Measurements from ENCODE around the gene CTNND2. TPM values are rescaled to one million over a fixed set of nuclear protein-coding genes. Genes with fewer than 3 reads are reported as not detected.

CTNND2 gene
- total RNA-seq, 2 experiments from 2014 or later, result not detected

DNA sequence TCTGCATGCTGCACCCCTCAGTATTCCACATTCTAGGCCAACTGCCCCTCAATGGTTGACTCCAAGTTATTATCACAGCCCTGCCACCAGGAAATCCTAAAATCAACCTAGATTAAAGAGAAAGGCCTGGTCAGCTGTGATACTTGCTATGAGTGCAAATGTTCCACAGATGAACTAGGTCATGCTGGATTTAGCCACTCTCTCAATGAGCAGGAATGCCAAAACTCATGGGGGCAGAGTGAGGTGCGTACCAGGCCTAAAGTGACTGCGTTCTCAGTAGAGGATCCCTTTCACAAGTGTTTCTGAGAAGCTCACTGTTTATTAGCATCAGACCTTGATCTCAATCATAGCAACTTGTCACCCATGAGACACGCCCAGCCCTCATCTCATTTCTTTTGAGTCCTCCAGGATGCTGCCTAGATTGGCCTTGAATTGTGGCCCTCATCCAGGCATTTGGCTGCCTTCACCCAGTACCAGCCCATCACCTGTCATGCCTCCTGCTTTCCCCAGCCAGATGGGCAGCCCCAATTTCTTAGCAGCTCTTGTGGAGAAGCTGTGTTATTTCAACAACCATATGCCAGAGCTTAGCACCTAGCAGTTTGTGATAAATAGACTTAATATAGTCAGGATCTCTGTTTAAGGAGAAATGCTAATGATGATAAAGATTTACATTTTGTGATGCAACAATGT, 383.9 kb downstream of the CTNND2 start:
- no peak for DNase-seq
- CTCF ChIA-PET, result no interaction called here
- Mint-ChIP-seq H3K9me3 (ENCODE audit: low read depth) (peaks cover 2% of the 10 kb centered on the region), H3K4me3 (no peak overlapping the region), H3K27me3 (no peaks in the 10 kb centered on the region), H3K36me3 (no peaks in the 10 kb centered on the region), H3K27ac (no peak overlapping the region), H3K4me1 (no peaks in the 10 kb centered on the region)
- no peak for ATAC-seq

DNA sequence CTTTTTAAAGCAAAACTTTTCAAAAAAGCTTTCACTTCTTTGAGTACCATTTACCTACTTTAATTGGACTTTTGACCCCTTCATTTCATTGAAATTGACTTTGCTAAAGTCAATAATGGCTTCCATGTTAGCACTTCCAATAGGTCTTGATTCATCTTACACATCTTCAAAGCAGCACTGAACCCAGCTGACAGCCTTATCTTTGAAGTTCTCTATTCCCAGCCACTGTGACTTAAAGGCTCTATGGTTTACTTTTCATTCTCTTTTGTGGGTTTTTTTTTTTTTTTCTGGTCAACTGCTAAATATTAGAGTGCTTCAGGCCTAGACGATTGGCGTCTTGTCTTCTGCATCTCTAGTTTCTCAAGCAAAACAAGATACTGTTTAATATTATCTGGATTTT, 385.0 kb downstream of the CTNND2 start:
- Mint-ChIP-seq H3K27ac (no peak overlapping the region), H3K9me3 (ENCODE audit: low read depth) (peaks cover 2% of the 10 kb centered on the region), H3K4me1 (no peaks in the 10 kb centered on the region), H3K36me3 (no peaks in the 10 kb centered on the region), H3K4me3 (no peak overlapping the region), H3K27me3 (no peaks in the 10 kb centered on the region)
- ATAC-seq (no peak), DNase-seq (no peak)
- CTCF ChIA-PET, result no interaction called here

DNA sequence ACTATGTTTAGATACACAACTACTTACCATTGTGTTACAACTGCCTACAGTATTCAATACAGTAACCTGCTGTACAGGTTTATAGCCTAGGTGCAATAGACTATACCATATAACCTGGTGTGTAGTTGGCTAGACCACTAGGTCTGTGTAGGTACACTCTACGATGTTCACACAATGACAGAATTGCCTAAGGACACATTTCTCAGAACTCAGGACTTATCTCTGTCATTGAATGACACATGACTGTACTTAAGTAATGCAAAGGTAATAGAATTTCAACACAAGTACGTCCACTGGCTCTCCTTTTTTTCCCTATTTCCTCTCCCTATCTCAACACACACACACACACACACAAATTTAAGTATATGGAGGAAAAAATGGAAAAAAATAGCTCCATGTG, 385.6 kb downstream of the CTNND2 start:
- Mint-ChIP-seq H3K4me1 (no peaks in the 10 kb centered on the region), H3K4me3 (no peak overlapping the region), H3K27me3 (no peaks in the 10 kb centered on the region), H3K9me3 (ENCODE audit: low read depth) (peaks cover 2% of the 10 kb centered on the region), H3K36me3 (no peaks in the 10 kb centered on the region), H3K27ac (no peak overlapping the region)
- ATAC-seq (no peak), DNase-seq (no peak)
- CTCF ChIA-PET, result no interaction called here

DNA sequence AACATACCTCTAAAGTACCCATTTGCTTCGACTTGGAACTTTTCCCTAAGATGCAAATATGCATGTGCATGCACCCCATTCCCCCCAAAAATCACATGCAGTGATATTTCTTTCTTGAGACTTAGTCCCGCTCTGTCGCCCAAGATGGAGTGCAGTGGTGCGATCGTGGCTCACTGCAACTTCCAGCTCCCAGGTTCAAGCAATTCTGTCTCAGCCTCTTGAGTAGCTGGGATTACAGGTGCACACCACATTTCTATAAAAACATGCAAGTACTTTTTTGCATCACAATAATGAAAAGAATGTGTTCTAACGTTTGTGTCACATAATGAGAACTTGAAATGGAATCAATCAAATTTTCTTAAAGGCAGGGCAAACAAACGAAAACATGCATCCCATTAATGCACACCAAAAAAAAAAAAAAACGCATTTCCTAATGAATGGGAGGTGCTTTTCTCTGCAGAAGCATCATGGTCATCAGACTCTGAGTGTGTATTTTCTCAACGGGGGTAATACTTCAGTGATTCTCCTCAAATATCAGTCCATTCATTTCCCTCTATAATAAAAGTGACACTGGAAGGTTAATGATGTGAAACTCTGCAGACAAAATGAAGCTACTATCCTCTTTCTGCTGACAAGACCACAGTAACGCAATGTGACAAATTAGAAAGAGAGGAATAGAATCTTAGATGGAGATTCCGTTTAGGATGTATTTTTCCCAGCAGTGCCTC, 389.4 kb downstream of the CTNND2 start:
- Mint-ChIP-seq H3K27me3 (no peaks in the 10 kb centered on the region), H3K4me1 (no peaks in the 10 kb centered on the region), H3K27ac (no peak overlapping the region), H3K4me3 (no peak overlapping the region), H3K36me3 (no peaks in the 10 kb centered on the region), H3K9me3 (ENCODE audit: low read depth) (no peaks in the 10 kb centered on the region)
- no peak for DNase-seq
- ATAC-seq, result no peak
- CTCF ChIA-PET, result no interaction called here

DNA sequence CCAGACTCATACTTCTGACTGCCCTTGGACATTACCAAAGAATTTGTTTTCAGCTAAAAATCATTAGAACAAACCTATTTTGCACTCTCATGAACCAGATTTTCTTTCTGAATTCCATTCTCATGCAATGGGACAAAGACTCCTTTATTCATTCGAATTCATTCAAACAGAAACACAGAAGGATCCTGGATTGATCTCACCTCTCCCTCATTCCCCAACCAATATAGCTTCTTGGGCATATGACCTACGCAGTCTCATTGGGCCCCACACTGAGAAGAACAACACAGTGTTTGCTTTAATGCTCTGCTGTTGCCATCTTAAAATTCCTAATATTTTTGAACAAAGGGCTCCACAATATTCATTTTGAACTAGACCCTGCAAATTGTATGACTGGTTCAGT, 392.4 kb downstream of the CTNND2 start:
- no peaks in the 10 kb centered on the region for H3K36me3 Mint-ChIP-seq
- H3K4me1 Mint-ChIP-seq, result no peaks in the 10 kb centered on the region
- H3K9me3 Mint-ChIP-seq (ENCODE audit: low read depth), result no peaks in the 10 kb centered on the region
- H3K27me3 Mint-ChIP-seq, result no peaks in the 10 kb centered on the region
- H3K4me3 Mint-ChIP-seq, result no peak overlapping the region
- CTCF ChIA-PET, result no interaction called here
- no peak overlapping the region for H3K27ac Mint-ChIP-seq
- DNase-seq (no peak), ATAC-seq (no peak)

DNA sequence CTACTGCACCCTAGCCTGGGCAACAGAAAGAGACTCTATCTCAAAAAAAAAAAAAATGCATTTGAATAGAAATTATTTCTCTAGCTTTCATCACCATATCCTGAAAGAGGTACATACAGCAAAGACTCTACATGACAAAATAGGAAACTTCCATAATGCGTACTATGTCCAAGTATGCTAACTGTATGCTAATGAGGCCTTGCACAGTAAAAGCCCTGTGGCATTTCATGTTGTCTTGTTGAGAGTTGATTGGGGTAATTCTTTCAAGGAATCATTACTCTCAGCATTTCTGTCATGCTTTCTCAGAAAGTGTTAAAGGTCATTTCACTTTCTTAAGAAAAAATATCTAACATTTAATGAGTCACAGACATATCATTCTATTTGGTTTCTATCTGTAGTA, 393.4 kb downstream of the CTNND2 start:
- DNase-seq, result no peak
- no peaks in the 10 kb centered on the region for H3K9me3 Mint-ChIP-seq (ENCODE audit: low read depth)
- H3K4me1 Mint-ChIP-seq, result no peaks in the 10 kb centered on the region
- CTCF ChIA-PET, result no interaction called here
- H3K4me3 Mint-ChIP-seq, result no peak overlapping the region
- ATAC-seq, result no peak
- no peaks in the 10 kb centered on the region for H3K36me3 Mint-ChIP-seq
- H3K27me3 Mint-ChIP-seq, result no peaks in the 10 kb centered on the region
- H3K27ac Mint-ChIP-seq, result no peak overlapping the region

DNA sequence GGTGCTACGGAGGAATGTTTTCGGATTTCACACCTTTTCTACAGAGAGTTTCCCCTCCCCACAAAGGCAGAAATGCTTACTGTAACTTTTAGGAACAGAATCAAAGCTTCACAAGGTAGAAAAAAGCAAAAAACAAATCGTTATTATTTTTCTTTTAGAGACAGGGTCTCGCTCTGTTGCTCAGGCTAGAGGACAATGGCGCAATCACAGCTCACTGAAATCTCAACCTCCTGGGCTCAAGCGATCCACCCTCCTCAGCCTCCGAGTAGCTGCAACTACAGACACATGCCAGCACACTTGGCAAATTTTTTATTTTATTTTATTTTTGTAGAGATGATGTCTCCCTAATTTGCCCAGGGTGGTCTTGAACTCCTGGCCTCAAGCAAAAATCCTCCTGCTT, 394.5 kb downstream of the CTNND2 start:
- Mint-ChIP-seq H3K9me3 (ENCODE audit: low read depth) (no peaks in the 10 kb centered on the region), H3K4me3 (no peak overlapping the region), H3K27me3 (no peaks in the 10 kb centered on the region), H3K4me1 (no peaks in the 10 kb centered on the region), H3K36me3 (no peaks in the 10 kb centered on the region), H3K27ac (no peak overlapping the region)
- CTCF ChIA-PET, result no interaction called here
- ATAC-seq, result no peak
- DNase-seq, result no peak

DNA sequence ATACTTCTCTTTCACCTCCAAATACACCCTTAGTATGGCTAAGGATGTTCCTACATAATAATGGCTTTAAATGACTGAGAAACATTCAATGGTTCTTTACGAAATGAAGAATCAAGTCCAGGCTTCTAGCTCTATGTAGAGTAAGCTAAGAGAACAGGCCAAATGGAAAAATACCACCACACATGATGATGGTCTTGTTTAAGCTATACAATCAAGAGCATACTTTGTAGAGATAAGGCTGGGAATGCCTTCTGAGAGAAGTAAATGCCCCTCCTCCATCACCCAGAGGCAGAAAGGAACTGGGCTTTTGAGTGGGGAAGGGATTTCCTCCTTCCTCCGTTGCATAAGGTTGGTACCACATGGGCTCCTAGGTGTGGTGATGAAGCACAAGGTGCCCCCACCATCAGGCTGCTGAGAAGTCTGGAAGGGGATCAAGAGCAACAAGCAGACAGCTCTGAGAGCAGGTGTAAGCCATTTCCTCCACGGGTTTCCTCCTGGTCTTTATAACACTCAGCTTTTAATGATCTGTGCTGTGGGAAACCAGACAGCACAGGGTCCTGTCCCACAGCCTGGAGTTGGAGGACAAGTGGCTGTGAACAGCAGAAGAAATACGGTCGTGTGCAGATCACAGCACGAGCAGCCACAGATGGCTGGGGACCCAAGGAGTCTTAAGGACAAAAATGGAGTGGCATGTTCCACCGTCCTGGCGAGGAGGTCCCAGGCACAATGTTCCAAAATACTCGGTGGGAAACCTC, 396.9 kb downstream of the CTNND2 start:
- Mint-ChIP-seq H3K36me3 (no peaks in the 10 kb centered on the region), H3K4me3 (no peak overlapping the region), H3K27ac (no peak overlapping the region), H3K4me1 (no peaks in the 10 kb centered on the region), H3K9me3 (ENCODE audit: low read depth) (no peaks in the 10 kb centered on the region), H3K27me3 (no peaks in the 10 kb centered on the region)
- ATAC-seq (no peak), DNase-seq (no peak)
- CTCF ChIA-PET, result no interaction called here

DNA sequence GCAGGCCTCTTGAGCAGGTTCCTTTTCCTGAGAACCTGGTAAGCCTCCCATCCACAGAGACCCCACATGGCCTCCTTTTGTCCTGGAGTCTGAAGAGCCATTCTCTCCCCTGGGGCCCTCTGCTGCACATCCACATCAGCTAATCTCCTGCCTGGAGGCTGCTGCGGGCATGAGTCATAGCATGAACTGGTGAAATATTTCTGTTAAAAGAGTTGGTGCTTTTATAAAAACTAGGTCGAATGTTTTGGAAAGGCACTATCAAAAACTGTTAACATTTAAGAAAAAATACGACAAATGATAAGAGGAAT, 399.4 kb downstream of the CTNND2 start:
- Mint-ChIP-seq H3K27me3 (no peaks in the 10 kb centered on the region), H3K4me3 (no peak overlapping the region), H3K36me3 (no peaks in the 10 kb centered on the region), H3K4me1 (no peaks in the 10 kb centered on the region), H3K27ac (no peak overlapping the region), H3K9me3 (ENCODE audit: low read depth) (no peaks in the 10 kb centered on the region)
- no peak for DNase-seq
- CTCF ChIA-PET, result no interaction called here
- no peak for ATAC-seq

DNA sequence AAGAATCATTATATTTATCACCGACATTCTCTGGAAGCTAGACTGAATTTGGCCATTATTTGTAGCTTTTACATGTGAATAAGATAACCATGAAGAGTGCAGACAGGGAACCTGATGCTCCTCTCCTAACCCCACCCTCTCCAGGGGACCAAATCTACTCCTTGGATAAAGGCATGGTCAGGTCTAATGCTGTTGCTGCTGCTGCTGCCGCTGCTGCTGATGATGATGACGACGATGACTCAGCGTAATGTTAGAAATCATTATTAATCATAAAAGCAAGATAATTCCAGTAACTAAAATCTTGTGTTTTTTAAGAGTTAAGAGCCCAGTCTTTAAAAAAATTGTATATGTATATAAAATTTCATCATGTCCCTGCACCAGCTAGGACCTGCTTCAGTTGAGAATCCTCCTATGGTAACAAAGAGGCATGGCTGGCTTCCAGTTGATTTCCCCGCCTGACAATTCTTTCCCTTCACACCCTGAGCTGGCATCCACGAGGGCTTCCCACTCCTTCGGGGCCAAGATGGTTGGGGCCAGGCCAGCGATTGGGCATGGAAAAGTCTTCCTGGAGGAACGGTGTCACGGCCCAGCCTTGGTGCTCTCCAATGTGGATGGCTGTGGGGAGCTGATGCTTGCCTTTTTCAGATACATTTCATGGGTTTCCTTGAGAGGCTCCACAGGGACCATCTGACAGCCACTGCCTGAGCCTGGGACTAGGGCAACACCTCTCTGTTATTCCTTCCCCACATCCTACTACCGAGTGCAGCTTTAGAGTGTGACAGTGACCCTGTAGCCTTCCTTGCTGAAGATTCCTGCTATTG, 400.0 kb downstream of the CTNND2 start:
- Mint-ChIP-seq H3K9me3 (ENCODE audit: low read depth) (no peaks in the 10 kb centered on the region), H3K27ac (no peak overlapping the region), H3K4me1 (no peaks in the 10 kb centered on the region), H3K4me3 (no peak overlapping the region), H3K36me3 (no peaks in the 10 kb centered on the region), H3K27me3 (no peaks in the 10 kb centered on the region)
- DNase-seq, result no peak
- CTCF ChIA-PET, result no interaction called here
- ATAC-seq, result no peak

DNA sequence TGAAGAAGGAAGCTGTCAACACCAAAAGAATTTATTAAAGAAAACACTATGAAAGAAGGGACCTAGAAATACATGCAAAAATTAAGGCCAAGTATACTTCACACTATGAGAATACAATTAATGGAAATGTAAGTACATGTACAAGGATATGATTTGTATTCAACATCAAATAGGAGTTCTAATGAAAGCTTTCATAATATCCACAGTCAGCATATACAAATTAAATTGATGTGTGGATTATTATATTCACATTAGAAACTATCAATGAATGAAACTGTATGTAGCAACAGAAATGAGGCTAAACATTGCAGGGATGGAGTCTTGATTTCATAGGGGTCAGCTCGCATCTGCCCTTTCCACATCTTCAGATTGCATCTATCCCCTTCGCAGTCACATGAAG, 401.5 kb downstream of the CTNND2 start:
- Mint-ChIP-seq H3K4me3 (no peak overlapping the region), H3K27ac (no peak overlapping the region), H3K27me3 (no peaks in the 10 kb centered on the region), H3K9me3 (ENCODE audit: low read depth) (no peaks in the 10 kb centered on the region), H3K4me1 (no peaks in the 10 kb centered on the region), H3K36me3 (no peaks in the 10 kb centered on the region)
- ATAC-seq (no peak), DNase-seq (no peak)
- CTCF ChIA-PET, result no interaction called here

DNA sequence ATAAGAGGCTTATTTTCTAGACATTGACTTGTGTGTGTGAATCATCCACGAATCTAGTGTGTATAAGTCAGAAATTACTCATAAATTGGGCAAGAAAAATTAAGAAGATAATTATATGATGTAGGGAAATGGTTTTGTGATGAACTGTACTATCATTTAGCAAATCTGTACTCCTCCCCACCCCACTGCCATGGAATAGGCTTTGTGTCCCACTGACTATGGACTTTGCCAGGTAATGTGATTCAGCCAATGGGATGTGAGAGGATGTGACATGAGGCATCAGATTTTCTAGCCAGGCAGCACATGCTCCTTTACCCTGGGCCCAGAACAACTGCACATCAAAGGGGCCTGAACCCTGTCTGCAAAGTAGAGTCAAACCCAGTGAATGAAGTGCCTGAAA, 406.6 kb downstream of the CTNND2 start:
- CTCF ChIA-PET, result no interaction called here
- DNase-seq (no peak), ATAC-seq (no peak)
- Mint-ChIP-seq H3K4me1 (no peaks in the 10 kb centered on the region), H3K36me3 (no peaks in the 10 kb centered on the region), H3K9me3 (ENCODE audit: low read depth) (no peaks in the 10 kb centered on the region), H3K4me3 (no peak overlapping the region), H3K27me3 (no peaks in the 10 kb centered on the region), H3K27ac (no peak overlapping the region)

DNA sequence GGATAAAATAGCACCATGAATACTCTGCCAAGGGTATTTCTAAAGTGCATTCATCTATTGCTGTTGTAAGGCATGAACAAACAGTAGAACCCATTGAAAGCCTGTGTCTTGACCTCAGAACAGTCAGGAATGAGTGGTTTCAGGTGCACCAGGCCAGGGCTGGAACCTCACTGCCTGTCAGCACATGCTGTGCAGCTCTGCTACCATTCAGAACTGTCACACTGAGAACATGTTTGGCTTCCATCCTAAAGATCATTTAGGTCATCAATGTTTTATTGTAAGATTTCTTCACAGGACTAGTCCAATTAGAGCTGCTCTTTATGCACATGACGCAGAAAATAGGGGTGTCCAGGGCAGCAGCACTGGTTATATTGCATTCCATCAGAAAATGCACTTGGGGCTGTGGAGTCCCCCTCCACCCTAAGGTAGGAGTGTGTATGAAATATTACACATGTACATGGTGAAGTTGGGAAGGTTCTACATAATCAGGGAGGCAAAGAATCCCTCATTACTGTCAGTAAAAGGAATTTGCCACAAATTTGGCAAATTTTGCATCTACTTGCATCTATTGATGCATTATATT, 408.0 kb downstream of the CTNND2 start:
- no peaks in the 10 kb centered on the region for H3K9me3 Mint-ChIP-seq (ENCODE audit: low read depth)
- H3K4me1 Mint-ChIP-seq, result no peaks in the 10 kb centered on the region
- H3K36me3 Mint-ChIP-seq, result no peaks in the 10 kb centered on the region
- H3K27me3 Mint-ChIP-seq, result no peaks in the 10 kb centered on the region
- H3K4me3 Mint-ChIP-seq, result no peak overlapping the region
- CTCF ChIA-PET, result no interaction called here
- no peak for DNase-seq
- no peak overlapping the region for H3K27ac Mint-ChIP-seq
- no peak for ATAC-seq

All from activated CD8-positive, alpha-beta memory T cell treated with anti-CD3 and anti-CD28 coated beads, Interleukin-2, amount 10 ng/mL, durations not matched to agents 7 days and 5 days (primary cell).